HepG2 (cell line): ENCODE results near the gene ANAPC2. TPM values are rescaled to one million over a fixed set of nuclear protein-coding genes. Genes with fewer than 3 reads are reported as not detected.

Experiments used
- EED ChIP-seq: sonication (generic); formaldehyde crosslinking; IDR thresholded peaks from 2 replicates; pipeline ENCODE4 v1.5.0; 2020; ENCODE audit warnings: mild to moderate bottlenecking, missing genetic modification reagents
- PBX2 ChIP-seq: IDR thresholded peaks from 2 replicates; pipeline ENCODE4 v1.6.1; 2016; ENCODE audit warnings: control low read depth
- PCBP1 ChIP-seq: fragments of 200-400 bp; formaldehyde crosslinking; IDR thresholded peaks from 2 replicates; pipeline ENCODE4 v1.6.1; 2017; ENCODE audit warnings: mild to moderate bottlenecking, low read depth, low read length, borderline replicate concordance
- SNRNP70 ChIP-seq: fragments of 200-400 bp; formaldehyde crosslinking; IDR thresholded peaks from 2 replicates; pipeline ENCODE4 v1.6.1; 2017; ENCODE audit warnings: mild to moderate bottlenecking, low read depth, low read length, moderate library complexity
- SOX13 ChIP-seq, 3 experiments: fragments of 450-650 bp in 1 of 3; sonication (generic) in 1 of 3; formaldehyde crosslinking in 1 of 3; IDR thresholded peaks in 2 of 3; conservative IDR thresholded peaks in 1 of 3; 2 replicates each; pipeline versions ENCODE4 v1.5.0 to v1.6.1; 2016 to 2020; ENCODE audit warnings: antibody characterized with exemption in 1 of 3, mild to moderate bottlenecking in 1 of 3, missing compliant biosample characterization in 1 of 3, missing genetic modification reagents in 1 of 3, moderate library complexity in 1 of 3
- TFE3 ChIP-seq: IDR thresholded peaks from 2 replicates; pipeline ENCODE4 v1.6.1; 2016
- ZBTB33 ChIP-seq: sonication (generic); formaldehyde crosslinking; IDR thresholded peaks from 2 replicates; pipeline ENCODE4 v1.4.0; 2020; ENCODE audit warnings: missing genetic modification reagents
- ZFP1 ChIP-seq: IDR thresholded peaks from 2 replicates; pipeline ENCODE4 v1.6.1; 2016
- ZNF280D ChIP-seq: sonication (generic); formaldehyde crosslinking; IDR thresholded peaks from 2 replicates; pipeline ENCODE4 v1.5.1; 2020; ENCODE audit warnings: mild to moderate bottlenecking, missing genetic modification reagents
- polyA plus RNA-seq, 8 experiments: library from polyadenylated mRNA; depleted of rRNA in 3 of 8; stranded (reverse) in 7 of 8; unstranded in 1 of 8; fragments of >200 nt; fragmentation: Illumina TruSeq in 4 of 8; extraction: Trizol in 4 of 8; gene quantifications; 2 replicates each; pipeline versions ENCODE4 v1.2.1 to v1.2.3, GENCODE V29; 2011 to 2016; ENCODE audit warnings: low read depth in 4 of 8, missing spikeins in 1 of 8, mixed read lengths in 1 of 8; ENCODE audit not compliant: insufficient read depth in 1 of 8
- total RNA-seq, 5 experiments: library from RNA; depleted of rRNA; stranded (reverse); fragments of >200 nt; fragmentation: Illumina TruSeq; extraction: Trizol; gene quantifications; 2 replicates each; pipeline ENCODE4 v1.2.3, GENCODE V29; 2016; ENCODE audit warnings: low read depth in 1 of 5

The ANAPC2 gene
- total and polyA plus RNA-seq, 2 of the 13 experiments (the other 11 are each of a cell fraction or from before 2014, with no cell fraction given): 12.3 to 15.4 TPM

GRCh38 chr9:137220317-137221094 is 32.1 kb upstream of the ANAPC2 start (continued):
- TF ChIP-seq ZBTB33 (peak; percentile 53), SNRNP70 (no peak), EED (CRISPR knock-in tag) (no peak), ZNF280D (no peak), ZFP1 (CRISPR knock-in tag) (no peak), SOX13 (IDR thresholded peaks at IDR 0.05) (no peak), SOX13 (CRISPR knock-in tag; conservative IDR thresholded peaks at IDR 0.05 in 1 of 2, IDR thresholded peaks at IDR 0.05 in 1 of 2) (no peak), PCBP1 (0 out of 2 replicates have a peak, but pooled peaks have one; percentile 24), TFE3 (CRISPR knock-in tag) (no peak), PBX2 (CRISPR knock-in tag) (no peak)
